IMR-90 (cell line): ENCODE data around the gene DHRSX. TPM values are rescaled to one million over a fixed set of nuclear protein-coding genes. Genes with fewer than 3 reads are reported as not detected.

Experiments
- ATAC-seq: fragments of 200-7000 bp; cut with Tn5 transposase; 2 replicates; pipeline ENCODE4 v1.9.1; 2020; ENCODE audit warnings: low read depth, mild to moderate bottlenecking, moderate library complexity
- BruUV-seq: library from RNA; stranded (reverse); fragments of 400-500 nt; replicated peaks from 2 replicates; lab custom pipeline; 2021; lab: Mats Ljungman, UMichigan
- CTCF ChIA-PET: fragments of 300-600 bp; formaldehyde crosslinking; extraction: SDS; loops from one replicate; lab custom pipeline; 2021; ENCODE audit warnings: antibody characterized with exemption; lab: Yijun Ruan, JAX
- POLR2A ChIA-PET: fragments of 300-600 bp; sonication (Branson Sonifier 250); formaldehyde crosslinking; loops from one replicate; lab custom pipeline; 2022; ENCODE audit warnings: antibody characterized with exemption; ENCODE audit not compliant: unreplicated experiment; lab: Charles Lee
- DNase-seq: peaks from one replicate; pipeline ENCODE4 v3.0.0; 2013
- H2AFZ ChIP-seq: replicated peaks from 2 replicates; pipeline ENCODE3; 2013; ENCODE audit warnings: low read length, mild to moderate bottlenecking; ENCODE audit not compliant: poor library complexity
- H2AK5ac ChIP-seq: 2 replicates; pipeline ENCODE4 v1.6.1; 2013; ENCODE audit warnings: low read depth, low read length, inconsistent platforms
- H2AK9ac ChIP-seq: replicated peaks from 2 replicates; pipeline ENCODE3; 2013; ENCODE audit warnings: mild to moderate bottlenecking, low read depth, low read length, moderate library complexity; ENCODE audit not compliant: poor library complexity
- H2BK120ac ChIP-seq: 2 replicates; pipeline ENCODE4 v1.6.1; 2013; ENCODE audit warnings: low read depth, low read length, inconsistent platforms
- H2BK15ac ChIP-seq: 3 replicates; pipeline ENCODE4 v1.6.1; 2013; ENCODE audit warnings: low read depth, low read length, inconsistent platforms
- H2BK20ac ChIP-seq: 2 replicates; pipeline ENCODE4 v1.6.1; 2013; ENCODE audit warnings: low read depth, mild to moderate bottlenecking, inconsistent platforms, low read length, moderate library complexity
- H2BK5ac ChIP-seq: 2 replicates; pipeline ENCODE4 v1.6.1; 2013; ENCODE audit warnings: mild to moderate bottlenecking, low read depth, low read length, inconsistent platforms; ENCODE audit not compliant: poor library complexity, severe bottlenecking
- H3K14ac ChIP-seq: replicated peaks from 2 replicates; pipeline ENCODE4 v1.6.1; 2013; ENCODE audit warnings: low read depth, low read length, inconsistent platforms
- H3K18ac ChIP-seq: 2 replicates; pipeline ENCODE4 v1.6.1; 2013; ENCODE audit warnings: low read depth, low read length, control low read depth
- H3K23ac ChIP-seq: 2 replicates; pipeline ENCODE4 v1.6.1; 2013; ENCODE audit warnings: low read depth, low read length, inconsistent platforms
- H3K27ac ChIP-seq: 2 replicates; pipeline ENCODE4 v1.5.1; 2013; ENCODE audit warnings: mild to moderate bottlenecking, control low read depth, low read length; ENCODE audit not compliant: insufficient read depth
- H3K27me3 ChIP-seq: 2 replicates; pipeline ENCODE4 v1.6.1; 2013; ENCODE audit warnings: low read length; ENCODE audit not compliant: control insufficient read depth, insufficient read depth
- H3K36me3 ChIP-seq: 2 replicates; pipeline ENCODE4 v1.6.1; 2013; ENCODE audit warnings: low read length, mixed read lengths; ENCODE audit not compliant: control insufficient read depth, insufficient read depth
- H3K4ac ChIP-seq: 2 replicates; pipeline ENCODE4 v1.6.1; 2013; ENCODE audit warnings: low read depth, low read length, inconsistent platforms
- H3K4me1 ChIP-seq: 2 replicates; pipeline ENCODE4 v1.6.1; 2013; ENCODE audit warnings: low read length, mixed read lengths; ENCODE audit not compliant: control insufficient read depth, insufficient read depth
- H3K4me2 ChIP-seq: 2 replicates; pipeline ENCODE4 v1.6.1; 2013; ENCODE audit warnings: low read depth, mild to moderate bottlenecking, control low read depth, low read length, moderate library complexity
- H3K4me3 ChIP-seq: 2 replicates; pipeline ENCODE4 v1.5.1; 2013; ENCODE audit warnings: low read depth, mild to moderate bottlenecking, control low read depth, low read length, moderate library complexity; ENCODE audit not compliant: insufficient read depth
- H3K56ac ChIP-seq: 2 replicates; pipeline ENCODE4 v1.6.1; 2013; ENCODE audit warnings: low read length, inconsistent platforms; ENCODE audit not compliant: insufficient read depth; ENCODE audit errors: extremely low read depth
- H3K79me1 ChIP-seq, 2 experiments: 2 replicates each; pipeline ENCODE4 v1.6.1; 2013; ENCODE audit warnings: low read length in 2 of 2, inconsistent platforms in 1 of 2, low read depth in 1 of 2
- H3K9ac ChIP-seq: 2 replicates; pipeline ENCODE4 v1.6.1; 2013; ENCODE audit warnings: low read depth, low read length, control low read depth
- H3K9me1 ChIP-seq: 2 replicates; pipeline ENCODE4 v1.6.1; 2013; ENCODE audit warnings: low read length, inconsistent platforms; ENCODE audit not compliant: insufficient read depth
- H3K9me3 ChIP-seq: 2 replicates; pipeline ENCODE4 v1.6.1; 2013; ENCODE audit warnings: low read length; ENCODE audit not compliant: control insufficient read depth, insufficient read depth
- H4K20me1 ChIP-seq: 2 replicates; pipeline ENCODE4 v1.6.1; 2013; ENCODE audit warnings: low read length, inconsistent platforms; ENCODE audit not compliant: insufficient read depth
- H4K5ac ChIP-seq: 2 replicates; pipeline ENCODE4 v1.6.1; 2013; ENCODE audit warnings: mild to moderate bottlenecking, low read depth, low read length, control low read depth
- H4K8ac ChIP-seq, 2 experiments: 2 replicates each; pipeline ENCODE4 v1.6.1; 2013; ENCODE audit warnings: low read depth in 2 of 2, low read length in 2 of 2, control low read depth in 1 of 2, inconsistent platforms in 1 of 2
- H4K91ac ChIP-seq: 2 replicates; pipeline ENCODE4 v1.6.1; 2013; ENCODE audit warnings: low read depth, low read length, inconsistent platforms; ENCODE audit not compliant: insufficient read depth
- BHLHE40 ChIP-seq: fragments of 150-350 bp; IDR thresholded peaks from 2 replicates; pipeline ENCODE4 v1.6.1; 2016; ENCODE audit warnings: mild to moderate bottlenecking, low read depth, low read length
- ELK1 ChIP-seq: fragments of 150-350 bp; IDR thresholded peaks from 2 replicates; pipeline ENCODE4 v1.6.1; 2016; ENCODE audit warnings: low read depth, mild to moderate bottlenecking, low read length, moderate library complexity, borderline replicate concordance
- MAFK ChIP-seq: IDR thresholded peaks from 2 replicates; pipeline ENCODE4 v1.6.1; 2012; ENCODE audit warnings: low read depth, low read length, improper control_type of control experiment
- MAZ ChIP-seq: IDR thresholded peaks from 2 replicates; pipeline ENCODE4 v1.6.1; 2012; ENCODE audit warnings: low read depth, mild to moderate bottlenecking, low read length, improper control_type of control experiment, moderate library complexity, borderline replicate concordance
- MXI1 ChIP-seq: IDR thresholded peaks from 2 replicates; pipeline ENCODE4 v1.6.1; 2012; ENCODE audit warnings: low read depth, mild to moderate bottlenecking, low read length, moderate library complexity, borderline replicate concordance
- NFE2L2 ChIP-seq: fragments of 150-350 bp; IDR thresholded peaks from 2 replicates; pipeline ENCODE4 v1.6.1; 2016; ENCODE audit warnings: low read depth, mild to moderate bottlenecking, low read length
- RAD21 ChIP-seq: IDR thresholded peaks from 2 replicates; pipeline ENCODE4 v1.6.1; 2012; ENCODE audit warnings: low read length, improper control_type of control experiment
- RCOR1 ChIP-seq: IDR thresholded peaks from 2 replicates; pipeline ENCODE4 v1.6.1; 2012; ENCODE audit warnings: mild to moderate bottlenecking, low read length, improper control_type of control experiment; ENCODE audit not compliant: insufficient replicate concordance
- RFX5 ChIP-seq: IDR thresholded peaks from 2 replicates; pipeline ENCODE4 v1.8.0; 2012; ENCODE audit warnings: low read depth, mild to moderate bottlenecking, low read length, moderate library complexity
- SMC3 ChIP-seq: fragments of 150-350 bp; IDR thresholded peaks from 2 replicates; pipeline ENCODE4 v1.6.1; 2016; ENCODE audit warnings: low read depth, mild to moderate bottlenecking, antibody characterized with exemption, low read length, moderate library complexity
- USF2 ChIP-seq: fragments of 150-350 bp; IDR thresholded peaks from 2 replicates; pipeline ENCODE4 v1.6.1; 2017; ENCODE audit warnings: mild to moderate bottlenecking, antibody characterized with exemption, low read length, low read depth
- WGBS, 2 experiments: methylation state at CpG; one replicate each; pipeline versions ENCODE4 v1.1.5 to v1.1.7; 2013; ENCODE audit warnings: missing lambda C conversion rate in 2 of 2; ENCODE audit not compliant: insufficient read length in 1 of 2; ENCODE audit errors: extremely low coverage in 2 of 2; 5-methylcytosine and 5-hydroxymethylcytosine counted together
- dilution Hi-C: fragments of 300-500 bp; cut with HindIII; formaldehyde crosslinking; loops from one replicate; pipeline ENCODE4 v1.14.3; 2018; ENCODE audit warnings: low sequenced_read_pairs; ENCODE audit not compliant: unreplicated experiment
- in situ Hi-C: fragments of 300-500 bp; cut with MboI; formaldehyde crosslinking; loops from 3 replicates; pipeline ENCODE4 v1.14.3; 2019; ENCODE audit warnings: low sequenced_read_pairs, inconsistent platforms, mixed read lengths
- intact Hi-C: fragments of 100-400 bp; cut with micrococcal nuclease; formaldehyde crosslinking; loops from 2 replicates; pipeline ENCODE4 v1.10.0; 2022
- polyA plus RNA-seq, 3 experiments: library from polyadenylated mRNA; depleted of rRNA; stranded (reverse); fragments of >200 nt; gene quantifications; 2 replicates each; pipeline ENCODE4 v1.2.3, GENCODE V29; 2012; ENCODE audit warnings: low replicate concordance in 1 of 3
- total RNA-seq: library from RNA; depleted of rRNA; stranded (reverse); fragments of >200 nt; gene quantifications from 2 replicates; pipeline ENCODE4 v1.2.3, GENCODE V29; 2012
- TF ChIP-seq, protein P1 (sequence below): conservative IDR thresholded peaks from 2 replicates; pipeline ENCODE4 v1.5.1; 2012; ENCODE audit warnings: mild to moderate bottlenecking, low read depth, low read length, improper control_type of control experiment

The DHRSX gene
- total and polyA plus RNA-seq, 2 of the 4 experiments (the other 2 are of a cell fraction): 26.2 to 38.0 TPM

- TF ChIP-seq MXI1 (no peak), SMC3 (no peak), ELK1 (no peak)
Observed at GRCh38 chrX:2442694-2443093, 58.1 kb downstream of the DHRSX start (continued).

DNA sequence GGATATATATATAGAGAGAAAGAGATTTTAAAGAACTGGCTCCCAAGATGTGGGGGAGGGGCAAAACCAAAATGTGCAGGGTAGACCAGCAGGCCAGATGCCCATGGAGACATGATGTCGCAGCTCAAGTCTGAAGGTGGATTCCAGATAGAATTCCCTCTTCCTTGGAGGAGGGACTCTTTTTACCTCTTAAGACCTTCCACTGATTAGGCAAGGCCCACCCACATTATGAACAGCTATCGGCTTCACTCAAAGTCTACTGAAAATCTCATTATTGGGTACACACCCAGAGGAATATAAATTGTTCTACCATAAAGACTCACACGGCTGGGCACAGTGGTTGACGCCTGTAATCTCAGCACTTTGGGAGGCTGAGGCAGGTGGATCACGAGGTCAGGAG lies 59.3 kb downstream of the DHRSX start:
- Histone ChIP-seq H3K9me3 (no peaks in the 10 kb centered on the region), H3K23ac (no peak overlapping the region), H3K14ac (no peak overlapping the region), H2BK120ac (no peak overlapping the region), H3K4me3 (no peak overlapping the region), H3K4ac (no peak overlapping the region), H4K5ac (no peak overlapping the region), H2BK5ac (no peak overlapping the region), H3K79me1 (peaks cover 26 to 30% of the 10 kb centered on the region in 2 experiments), H3K4me1 (no peaks in the 10 kb centered on the region), H4K91ac (no peak overlapping the region), H3K18ac (no peak overlapping the region), H3K9me1 (peaks cover 6% of the 10 kb centered on the region; the same call in 1 of the 2 replicates), H2AK5ac (no peak overlapping the region), H4K8ac (no peak overlapping the region), H3K27ac (no peak overlapping the region), H2AFZ (no peak overlapping the region), H4K20me1 (peaks cover 9% of the 10 kb centered on the region), H3K4me2 (no peak overlapping the region), H2BK20ac (no peak overlapping the region), H3K36me3 (peaks cover 13% of the 10 kb centered on the region), H3K27me3 (no peaks in the 10 kb centered on the region), H3K56ac (no peak overlapping the region), H3K9ac (no peak overlapping the region), H2BK15ac (no peak overlapping the region), H2AK9ac (no peak overlapping the region)
- TF ChIP-seq RCOR1 (no peak), RFX5 (no peak), RAD21 (no peak), ELK1 (no peak), USF2 (no peak), MAZ (no peak), MAFK (no peak), SMC3 (no peak), BHLHE40 (no peak), NFE2L2 (no peak)
- TF ChIP-seq, protein P1, sequence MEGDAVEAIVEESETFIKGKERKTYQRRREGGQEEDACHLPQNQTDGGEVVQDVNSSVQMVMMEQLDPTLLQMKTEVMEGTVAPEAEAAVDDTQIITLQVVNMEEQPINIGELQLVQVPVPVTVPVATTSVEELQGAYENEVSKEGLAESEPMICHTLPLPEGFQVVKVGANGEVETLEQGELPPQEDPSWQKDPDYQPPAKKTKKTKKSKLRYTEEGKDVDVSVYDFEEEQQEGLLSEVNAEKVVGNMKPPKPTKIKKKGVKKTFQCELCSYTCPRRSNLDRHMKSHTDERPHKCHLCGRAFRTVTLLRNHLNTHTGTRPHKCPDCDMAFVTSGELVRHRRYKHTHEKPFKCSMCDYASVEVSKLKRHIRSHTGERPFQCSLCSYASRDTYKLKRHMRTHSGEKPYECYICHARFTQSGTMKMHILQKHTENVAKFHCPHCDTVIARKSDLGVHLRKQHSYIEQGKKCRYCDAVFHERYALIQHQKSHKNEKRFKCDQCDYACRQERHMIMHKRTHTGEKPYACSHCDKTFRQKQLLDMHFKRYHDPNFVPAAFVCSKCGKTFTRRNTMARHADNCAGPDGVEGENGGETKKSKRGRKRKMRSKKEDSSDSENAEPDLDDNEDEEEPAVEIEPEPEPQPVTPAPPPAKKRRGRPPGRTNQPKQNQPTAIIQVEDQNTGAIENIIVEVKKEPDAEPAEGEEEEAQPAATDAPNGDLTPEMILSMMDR: no peak
- ATAC-seq (no peak), DNase-seq (no peak)
- ChIA-PET POLR2A (no interaction called here), CTCF (no interaction called here)
- dilution Hi-C loops: no loop called here
- in situ Hi-C loops: no loop called here
- intact Hi-C loops: no loop called here
- BruUV-seq: no TSS peak
- WGBS, 2 experiments: no CpG with 5 or more reads among the region's 5 CpGs
